K562 (cell line): ENCODE data around the gene XRCC5. TPM values are rescaled to one million over a fixed set of nuclear protein-coding genes. Genes with fewer than 3 reads are reported as not detected.
A peak's percentile ranks its signal among the peaks of the same experiment; 100 is the strongest.

ENCODE experiments used
- ATAC-seq: fragments of 200-7000 bp; cut with Tn5 transposase; 3 replicates; pipeline ENCODE4 v1.9.1; 2020; ENCODE audit warnings: moderate library complexity
- BruUV-seq: library from RNA; stranded (reverse); fragments of 400-500 nt; replicated peaks from 2 replicates; lab custom pipeline; 2021; lab: Mats Ljungman, UMichigan
- CTCF ChIA-PET: fragments of 300-600 bp; formaldehyde crosslinking; extraction: SDS; loops from one replicate; lab custom pipeline; 2021; ENCODE audit warnings: low intra/inter-chr PET ratio; lab: Yijun Ruan, JAX
- POLR2A ChIA-PET: fragments of 300-600, 350-650 bp; sonication (Branson Sonifier 250); formaldehyde crosslinking; extraction: SDS; loops from one replicate; lab custom pipeline; 2021; ENCODE audit warnings: antibody characterized with exemption, inconsistent platforms; lab: Yijun Ruan, JAX
- DNase-seq, 4 experiments: peaks; one replicate each; pipeline versions ENCODE4 v3.0.0 to v3.0.0-alpha.2; 2011 to 2018; ENCODE audit warnings: low spot score in 3 of 4, mixed read lengths in 3 of 4; ENCODE audit errors: extremely low read depth in 1 of 4
- FAIRE-seq: peaks from 2 replicates; lab custom pipeline; 2011; peaks lifted over from hg19 to GRCh38; lab: Jason Lieb, UNC
- H2AFZ ChIP-seq: 2 replicates; pipeline ENCODE4 v1.6.0; 2011; ENCODE audit warnings: low read depth, low read length, control low read depth, inconsistent platforms
- H3K27ac ChIP-seq: fragments of 200-600 bp; 3 replicates; pipeline ENCODE4 v1.8.0; 2011; ENCODE audit warnings: low read depth, mild to moderate bottlenecking, control low read depth, inconsistent platforms, low read length, moderate library complexity, mixed read lengths; ENCODE audit errors: extremely low read depth
- H3K27me3 ChIP-seq, 2 experiments: fragments of 300-600 bp in 1 of 2; 2 replicates in 1 of 2; 3 replicates in 1 of 2; pipeline versions ENCODE4 v1.6.0 to v1.8.0; 2011; ENCODE audit warnings: inconsistent platforms in 2 of 2, low read length in 2 of 2, mild to moderate bottlenecking in 1 of 2, mixed read lengths in 1 of 2, moderate library complexity in 1 of 2; ENCODE audit not compliant: control insufficient read depth in 2 of 2, insufficient read depth in 2 of 2
- H3K36me3 ChIP-seq: fragments of 300-600 bp; 3 replicates; pipeline ENCODE4 v1.8.0; 2011; ENCODE audit warnings: mild to moderate bottlenecking, low read length, inconsistent platforms; ENCODE audit not compliant: control insufficient read depth, insufficient read depth
- H3K4me1 ChIP-seq, 2 experiments: fragments of 200-600 bp in 1 of 2; replicated peaks in 1 of 2; 2 replicates in 1 of 2; 3 replicates in 1 of 2; pipeline versions ENCODE4 v1.5.1 to v1.8.0; 2011; ENCODE audit warnings: inconsistent platforms in 2 of 2, low read length in 2 of 2, mild to moderate bottlenecking in 1 of 2, mixed read lengths in 1 of 2, moderate library complexity in 1 of 2; ENCODE audit not compliant: control insufficient read depth in 2 of 2, insufficient read depth in 2 of 2
- H3K4me2 ChIP-seq: 2 replicates; pipeline ENCODE4 v1.6.1; 2011; ENCODE audit warnings: low read length, control low read depth, inconsistent platforms, mixed read lengths; ENCODE audit not compliant: insufficient read depth
- H3K4me3 ChIP-seq: fragments of 200-600 bp; sonication (generic), shearing (Covaris generic); 2 replicates; pipeline ENCODE4 v1.5.1; 2016; ENCODE audit warnings: control low read depth, inconsistent platforms
- H3K79me2 ChIP-seq: fragments of 200-600 bp; 3 replicates; pipeline ENCODE4 v1.8.0; 2011; ENCODE audit warnings: low read length, inconsistent platforms; ENCODE audit not compliant: control insufficient read depth, insufficient read depth
- H3K9ac ChIP-seq, 2 experiments: 2 replicates each; pipeline versions ENCODE4 v1.6.0 to v1.6.1; 2011; ENCODE audit warnings: low read depth in 2 of 2, low read length in 2 of 2, control low read depth in 1 of 2, inconsistent platforms in 1 of 2, mild to moderate bottlenecking in 1 of 2, mixed read lengths in 1 of 2; ENCODE audit not compliant: insufficient read depth in 1 of 2
- H3K9me1 ChIP-seq: one replicate; pipeline ENCODE4 v1.6.0; 2011; ENCODE audit warnings: inconsistent platforms, mild to moderate bottlenecking, low read length, moderate library complexity; ENCODE audit not compliant: control insufficient read depth, insufficient read depth
- H3K9me3 ChIP-seq: replicated peaks from 2 replicates; pipeline ENCODE4 v1.5.1; 2011; ENCODE audit warnings: low read depth, low read length, inconsistent platforms; ENCODE audit not compliant: control insufficient read depth, insufficient read depth
- H4K20me1 ChIP-seq: replicated peaks from 2 replicates; pipeline ENCODE4 v1.6.1; 2011; ENCODE audit warnings: low read length, inconsistent platforms, mixed read lengths; ENCODE audit not compliant: control insufficient read depth, insufficient read depth
- CAMTA2 ChIP-seq: fragments of 250-450 bp; sonication (Bioruptor Pico); conservative IDR thresholded peaks from 2 replicates; pipeline ENCODE4 v1.5.1; 2022
- FUS ChIP-seq: fragments of 200-400 bp; formaldehyde crosslinking; optimal IDR thresholded peaks from 2 replicates; pipeline ENCODE3; 2017; ENCODE audit warnings: low read depth, low read length
- HCFC1 ChIP-seq: IDR thresholded peaks from 2 replicates; pipeline ENCODE4 v1.6.1; 2012; ENCODE audit warnings: low read depth, low read length, improper control_type of control experiment
- LEF1 ChIP-seq: fragments of 450-650 bp; IDR thresholded peaks from 2 replicates; pipeline ENCODE4 v1.6.1; 2016; ENCODE audit warnings: mild to moderate bottlenecking
- PML ChIP-seq: IDR thresholded peaks from 2 replicates; pipeline ENCODE4 v1.6.1; 2012; ENCODE audit warnings: low read length, inconsistent platforms
- POLR2AphosphoS5 ChIP-seq: IDR thresholded peaks from 2 replicates; pipeline ENCODE4 v1.6.1; 2011; ENCODE audit warnings: mild to moderate bottlenecking, low read depth, low read length, moderate library complexity; ENCODE audit not compliant: control insufficient read depth, insufficient read depth
- RAD51 ChIP-seq: fragments of 450-650 bp; IDR thresholded peaks from 2 replicates; pipeline ENCODE4 v1.7.1; 2016; ENCODE audit warnings: low read depth, mild to moderate bottlenecking, borderline replicate concordance
- RBM15 ChIP-seq: fragments of 200-400 bp; formaldehyde crosslinking; IDR thresholded peaks from 2 replicates; pipeline ENCODE4 v1.6.1; 2018; ENCODE audit warnings: mild to moderate bottlenecking, low read length, moderate library complexity; ENCODE audit not compliant: insufficient read depth
- RBM25 ChIP-seq: fragments of 200-400 bp; formaldehyde crosslinking; IDR thresholded peaks from 2 replicates; pipeline ENCODE4 v1.6.1; 2018; ENCODE audit warnings: low read length, low read depth, moderate library complexity; ENCODE audit not compliant: severe bottlenecking
- RBM39 ChIP-seq: fragments of 200-400 bp; formaldehyde crosslinking; optimal IDR thresholded peaks from 2 replicates; pipeline ENCODE3; 2018; ENCODE audit warnings: low read depth, low read length
- YY1 ChIP-seq, 3 experiments: IDR thresholded peaks; 2 replicates each; pipeline ENCODE4 v1.6.1; 2011; ENCODE audit warnings: low read length in 2 of 3, mild to moderate bottlenecking in 2 of 3, moderate library complexity in 2 of 3, borderline replicate concordance in 1 of 3, control low read depth in 1 of 3, low read depth in 1 of 3; ENCODE audit not compliant: insufficient read depth in 3 of 3, insufficient replicate concordance in 2 of 3, control insufficient read depth in 1 of 3, insufficient read length in 1 of 3; ENCODE audit errors: extremely low read depth in 1 of 3
- WGBS: fragments of 100-300 bp; shearing (Covaris generic); methylation state at CpG from one replicate; pipeline ENCODE4 v1.1.6; 2016; ENCODE audit warnings: low coverage, mixed read lengths; ENCODE audit not compliant: insufficient coverage; ENCODE audit errors: missing lambda C conversion rate; 5-methylcytosine and 5-hydroxymethylcytosine counted together
- in situ Hi-C: fragments of 300-500 bp; cut with MboI; formaldehyde crosslinking; loops from 4 replicates; pipeline ENCODE4 v1.15.0; 2018; ENCODE audit warnings: inconsistent platforms, mixed read lengths
- intact Hi-C: fragments of 100-400 bp; cut with micrococcal nuclease; formaldehyde crosslinking; loops from 2 replicates; pipeline ENCODE4 v1.14.2; 2022
- polyA plus RNA-seq, 8 experiments: library from polyadenylated mRNA; depleted of rRNA in 4 of 8; stranded (reverse) in 5 of 8; unstranded in 3 of 8; fragments of >200 nt; fragmentation: Nextera tagmentation in 2 of 8; fragmentation: Illumina TruSeq in 1 of 8; extraction: Ambion mirVana in 2 of 8; extraction: Trizol in 1 of 8; gene quantifications; 2 replicates each; pipeline versions ENCODE4 v1.2.1 to v1.2.3, GENCODE V29; 2011 to 2014; ENCODE audit warnings: inconsistent platforms in 1 of 8, missing spikeins in 1 of 8
- total RNA-seq, 7 experiments: library from RNA; depleted of rRNA in 6 of 7; stranded (reverse); fragments of >200 nt in 6 of 7; fragmentation: Illumina TruSeq in 2 of 7; extraction: Trizol in 2 of 7; gene quantifications; 2 replicates each; pipeline versions ENCODE4 v1.2.1 to v1.2.3, GENCODE V29; 2011 to 2021; ENCODE audit warnings: low replicate concordance in 1 of 7
- TF ChIP-seq, protein P1 (sequence below): fragments of 450-650 bp; IDR thresholded peaks from 2 replicates; pipeline ENCODE4 v1.6.1; 2016; ENCODE audit warnings: missing biosample characterization, missing genetic modification characterization

XRCC5 gene
- total and polyA plus RNA-seq, 9 of the 15 experiments (the other 6 are each of a cell fraction or from before 2014, with no cell fraction given), result 168 to 551 (median 297) TPM

DNA sequence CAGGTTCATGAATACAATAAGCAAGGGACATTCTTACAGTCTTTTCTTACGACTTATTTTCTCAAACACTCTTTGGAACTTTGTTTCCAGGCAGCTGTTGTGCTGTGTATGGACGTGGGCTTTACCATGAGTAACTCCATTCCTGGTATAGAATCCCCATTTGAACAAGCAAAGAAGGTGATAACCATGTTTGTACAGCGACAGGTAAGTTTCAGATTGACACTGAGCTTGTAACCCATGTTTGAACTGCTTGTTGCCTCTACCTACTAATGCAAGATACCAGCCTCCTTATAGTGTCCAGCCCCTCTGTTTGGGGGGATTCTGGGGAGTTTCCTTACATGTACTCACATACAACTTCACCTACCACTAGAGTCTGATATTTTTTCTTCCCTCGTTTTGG is 3.8 kb downstream of the XRCC5 start:
- ChIA-PET CTCF (no interaction called here), POLR2A (no interaction called here)
- no peak for DNase-seq
- Histone ChIP-seq H3K4me3 (no peak overlapping the region), H3K4me2 (no peak overlapping the region), H3K27ac (no peak overlapping the region), H3K4me1 (peaks cover 3 to 17% of the 10 kb centered on the region in 2 experiments; a peak in 4 of 5 replicates), H3K36me3 (peaks cover 72% of the 10 kb centered on the region), H3K79me2 (peaks cover 75% of the 10 kb centered on the region), H4K20me1 (peaks cover 5% of the 10 kb centered on the region; the same call in 1 of the 2 replicates), H3K9me1 (no peaks in the 10 kb centered on the region), H3K9ac (no peak overlapping the region), H3K27me3 (no peaks in the 10 kb centered on the region), H2AFZ (no peak overlapping the region), H3K9me3 (no peaks in the 10 kb centered on the region)
- intact Hi-C loops (no loop called here), in situ Hi-C loops (no loop called here)
- BruUV-seq, result no TSS peak
- FAIRE-seq, result no peak
- 72% methylated on average over 4 of the region's 4 CpGs for WGBS
- no peak for ATAC-seq
- no peak for TF ChIP-seq RAD51
- TF ChIP-seq RBM25, result no peak
- no peak for TF ChIP-seq HCFC1
- TF ChIP-seq CAMTA2 (CRISPR knock-in tag), result no peak
- no peak for TF ChIP-seq FUS
- no peak for TF ChIP-seq RBM39
- TF ChIP-seq RBM15, result no peak

DNA sequence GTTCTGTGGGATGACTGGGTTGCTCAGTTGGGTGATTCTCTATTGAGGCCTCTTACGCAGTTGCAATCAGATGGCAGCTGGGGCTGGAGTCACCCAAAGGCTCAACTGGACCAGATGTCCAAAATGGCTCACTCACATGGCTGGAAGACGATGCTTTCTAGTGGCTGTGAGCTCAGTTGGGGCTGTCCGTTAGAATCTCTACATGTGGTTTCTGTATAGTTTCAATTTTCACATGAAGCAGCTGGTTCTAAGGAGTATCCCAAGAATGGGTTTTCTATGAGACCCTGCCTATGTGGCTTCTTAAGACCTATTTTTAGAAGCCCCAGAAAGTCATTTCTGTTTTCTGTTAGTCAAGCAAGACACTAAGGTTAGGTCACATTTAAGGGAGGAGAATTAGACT is 4.4 kb downstream of the XRCC5 start:
- POLR2A ChIA-PET, result interaction anchor here (0.6 to 1.4 kb wide), 2 partner anchors 10 to 39 kb away, joined by 3 read pairs; no protein-coding TSS in a partner anchor
- Histone ChIP-seq H3K27me3 (no peaks in the 10 kb centered on the region), H3K4me1 (peaks cover 3 to 12% of the 10 kb centered on the region in 2 experiments; a peak in 4 of 5 replicates), H3K4me2 (no peak overlapping the region), H2AFZ (no peak overlapping the region), H3K9me1 (no peaks in the 10 kb centered on the region), H3K9me3 (no peaks in the 10 kb centered on the region), H3K9ac (no peak overlapping the region), H3K27ac (peak overlapping the region; percentile 31; the same call in 1 of the 3 replicates), H3K4me3 (no peak overlapping the region), H4K20me1 (peaks cover 5% of the 10 kb centered on the region; the same call in 1 of the 2 replicates), H3K79me2 (peaks cover 81% of the 10 kb centered on the region), H3K36me3 (peaks cover 78% of the 10 kb centered on the region)
- intact Hi-C loops (no loop called here), in situ Hi-C loops (no loop called here)
- TF ChIP-seq LEF1, result no peak
- peak in 1 of 3 experiments; percentile 41 for TF ChIP-seq YY1 (IDR thresholded peaks at IDR 0.05; ENCODE audit: borderline replicate concordance in 1 of 3, control insufficient read depth in 1 of 3, extremely low read depth in 1 of 3, insufficient read depth in 3 of 3, insufficient read length in 1 of 3, insufficient replicate concordance in 2 of 3, low read depth in 1 of 3, low read length in 2 of 3)
- no peak for TF ChIP-seq RBM25
- 0 out of 2 replicates have a peak, but pooled peaks have one; percentile 11 for TF ChIP-seq POLR2AphosphoS5
- TF ChIP-seq PML, result peak; percentile 18; the same call in 1 of the 2 replicates
- TF ChIP-seq, protein P1, sequence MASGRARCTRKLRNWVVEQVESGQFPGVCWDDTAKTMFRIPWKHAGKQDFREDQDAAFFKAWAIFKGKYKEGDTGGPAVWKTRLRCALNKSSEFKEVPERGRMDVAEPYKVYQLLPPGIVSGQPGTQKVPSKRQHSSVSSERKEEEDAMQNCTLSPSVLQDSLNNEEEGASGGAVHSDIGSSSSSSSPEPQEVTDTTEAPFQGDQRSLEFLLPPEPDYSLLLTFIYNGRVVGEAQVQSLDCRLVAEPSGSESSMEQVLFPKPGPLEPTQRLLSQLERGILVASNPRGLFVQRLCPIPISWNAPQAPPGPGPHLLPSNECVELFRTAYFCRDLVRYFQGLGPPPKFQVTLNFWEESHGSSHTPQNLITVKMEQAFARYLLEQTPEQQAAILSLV (tag), result no peak
- no peak for ATAC-seq
- FAIRE-seq, result no peak
- WGBS, result 83% methylated on average over 3 of the region's 3 CpGs
- DNase-seq, result no peak
- BruUV-seq, result no TSS peak
- CTCF ChIA-PET, result no interaction called here
